ENCODE data around the gene HSPA12A.

The HSPA12A gene

DNA sequence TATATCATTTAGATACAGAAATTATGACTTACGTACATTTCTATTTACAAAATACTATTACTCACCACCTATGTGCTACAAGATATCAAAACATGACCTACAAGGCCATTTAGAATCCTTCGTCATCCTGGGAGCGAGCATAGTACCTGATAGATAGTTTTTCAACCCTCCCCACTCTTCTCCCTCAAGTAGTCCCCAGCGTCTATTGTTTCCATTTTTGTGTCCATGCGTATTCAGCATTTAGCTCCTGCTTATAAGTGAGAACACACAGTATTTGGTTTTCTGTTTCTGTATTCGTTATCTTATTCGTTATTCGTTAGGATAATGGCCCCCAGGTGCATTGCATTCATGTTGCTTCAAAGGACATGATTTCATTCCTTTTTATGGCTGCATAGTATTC, 93.5 kb downstream of the HSPA12A start:
- DNase-seq (ENCODE audit: extremely low read depth, low read depth) = no peak
- no peak for TF ChIP-seq CTCF (IDR thresholded peaks at IDR 0.05; ENCODE audit: low read depth, low read length)

DNA sequence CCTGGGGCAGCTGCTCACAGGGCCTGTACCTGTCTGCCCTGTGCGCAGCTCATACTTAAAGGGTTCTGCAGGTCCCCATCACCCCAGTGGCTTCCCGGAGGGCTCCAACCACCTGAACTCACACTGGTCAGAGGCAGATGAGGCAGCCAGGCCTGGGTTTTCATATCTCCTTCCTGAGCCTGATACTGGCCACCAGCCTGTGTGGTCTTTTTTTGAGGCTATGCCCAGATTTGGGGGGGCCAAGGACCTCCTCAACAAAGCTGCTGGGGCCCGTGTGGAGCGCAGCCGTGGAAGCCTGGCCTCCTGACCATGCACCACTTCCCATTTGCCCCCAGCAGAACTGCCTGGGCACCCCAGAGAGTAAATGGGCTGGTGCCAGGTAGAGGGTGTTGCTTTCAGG, 95.9 kb downstream of the HSPA12A start:
- no peak for TF ChIP-seq CTCF (IDR thresholded peaks at IDR 0.05; ENCODE audit: low read depth, low read length)

GRCh38 chr10:116637830-116638229, 104.5 kb downstream of the HSPA12A start:
- DNase-seq (ENCODE audit: extremely low read depth, low read depth) = no peak
- TF ChIP-seq CTCF (IDR thresholded peaks at IDR 0.05; ENCODE audit: low read depth, low read length) = no peak

More for the DNA sequence above, 95.9 kb downstream of the HSPA12A start:
- no peak for DNase-seq (ENCODE audit: extremely low read depth, low read depth)

- no peak for DNase-seq (ENCODE audit: extremely low read depth, low read depth)
- no peak for TF ChIP-seq CTCF (IDR thresholded peaks at IDR 0.05; ENCODE audit: low read depth, low read length)
Observed at GRCh38 chr10:116636976-116637375, 105.4 kb downstream of the HSPA12A start.

- DNase-seq (ENCODE audit: extremely low read depth, low read depth) = no peak
- no peak for TF ChIP-seq CTCF (IDR thresholded peaks at IDR 0.05; ENCODE audit: low read depth, low read length)
Observed at GRCh38 chr10:116636385-116636784, 106.0 kb downstream of the HSPA12A start.

DNA sequence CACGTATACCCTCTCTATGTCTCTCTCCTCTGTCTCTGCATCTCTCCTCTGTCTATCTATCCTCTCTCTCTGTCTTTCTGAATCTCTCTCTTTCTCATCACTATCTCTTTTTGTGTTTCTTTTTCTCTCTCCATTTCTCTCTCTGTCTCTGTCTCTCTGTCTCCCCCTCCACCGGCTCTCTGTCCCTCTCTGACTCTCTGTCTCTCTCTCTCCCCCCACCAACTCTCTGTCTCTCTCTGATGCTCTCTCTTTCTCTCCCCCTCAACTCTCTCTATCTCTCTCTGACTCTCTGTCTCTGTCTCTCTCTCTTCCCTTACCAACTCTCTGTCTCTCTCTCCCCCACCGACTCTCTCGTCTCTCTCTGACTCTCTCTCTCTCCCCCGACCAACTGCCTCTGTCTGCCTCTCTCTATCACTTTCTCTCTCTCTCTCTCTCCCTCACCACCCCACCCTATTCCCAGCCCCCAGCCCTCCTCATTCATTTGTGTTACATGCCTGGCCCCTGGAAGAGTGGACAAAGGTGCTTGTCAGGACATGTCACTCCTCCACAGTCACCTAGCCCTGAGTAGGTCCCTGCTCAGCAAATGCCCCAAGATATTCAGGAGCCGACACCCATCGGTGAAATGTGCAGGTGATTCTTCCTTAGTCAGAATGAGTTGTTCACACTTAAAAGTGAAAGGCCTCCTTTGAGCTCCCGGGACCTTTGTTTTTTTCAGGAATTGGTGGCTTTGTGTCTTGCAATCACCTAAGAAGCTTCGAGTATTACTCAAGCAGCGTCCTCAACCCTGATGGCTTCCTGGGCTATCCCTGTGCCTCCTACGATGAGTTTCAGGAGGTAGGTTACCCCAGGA, 108.0 kb downstream of the HSPA12A start:
- no peak for DNase-seq (ENCODE audit: extremely low read depth, low read depth)
- no peak for TF ChIP-seq CTCF (IDR thresholded peaks at IDR 0.05; ENCODE audit: low read depth, low read length)

DNA sequence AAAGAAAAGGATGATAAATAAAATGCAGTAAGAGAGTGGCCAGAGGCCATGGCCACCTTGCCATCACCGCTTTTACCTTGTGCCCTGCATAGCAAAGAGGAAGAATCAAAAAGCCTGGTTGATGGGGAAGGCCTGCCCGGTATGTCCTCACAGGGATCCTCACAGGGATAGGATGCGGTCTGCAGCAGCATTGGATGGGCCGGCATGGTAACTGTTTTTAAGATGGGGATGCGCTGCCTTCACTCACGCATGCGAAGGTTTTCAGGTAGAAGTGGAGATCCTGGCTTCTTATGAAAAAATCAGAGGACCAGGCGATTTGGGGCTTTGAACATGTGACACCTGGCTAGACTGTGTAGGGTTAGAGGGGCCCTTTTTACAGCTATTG, 109.2 kb downstream of the HSPA12A start:
- TF ChIP-seq CTCF (IDR thresholded peaks at IDR 0.05; ENCODE audit: low read depth, low read length) = no peak
- DNase-seq (ENCODE audit: extremely low read depth, low read depth) = no peak

Data from AG09319 (cell line).